Measurements from ENCODE around the gene AVP. TPM values are rescaled to one million over a fixed set of nuclear protein-coding genes. Genes with fewer than 3 reads are reported as not detected.

AVP gene
- total and polyA plus RNA-seq, 8 donors = not detected

GRCh38 chr20:3115190-3116107 lies 30.9 kb upstream of the AVP start:
- TF ChIP-seq CTCF (IDR thresholded peaks at IDR 0.05) = peak; percentile 52 to 73
- DNase-seq (peak in 2 of 4 donors; percentile 35 to 53), ATAC-seq (peak; percentile 69)
- peaks cover 0 to 9% of the 10 kb centered on the region in 2 donors for H3K36me3 ChIP-seq
- no peaks in the 10 kb centered on the region for H3K27me3 ChIP-seq
- intact Hi-C loops (cut with DNase I) = loop anchor here in 1 of 2 donors (10.0 kb wide), 1 partner anchor 61 kb away; no protein-coding TSS in a partner anchor
- H3K27ac ChIP-seq = no peak overlapping the region
- peaks cover 2 to 29% of the 10 kb centered on the region in 2 donors for H3K4me1 ChIP-seq
- H3K4me3 ChIP-seq = no peak overlapping the region
- no peaks in the 10 kb centered on the region for H3K9me3 ChIP-seq

GRCh38 chr20:3111995-3112394 lies 27.5 kb upstream of the AVP start:
- intact Hi-C loops (cut with DNase I) = loop anchor here in 1 of 2 donors (10.0 kb wide), 1 partner anchor 57 kb away; no protein-coding TSS in a partner anchor
- H3K27ac ChIP-seq = no peak overlapping the region
- ATAC-seq (no peak), DNase-seq (no peak)
- no peak overlapping the region for H3K4me3 ChIP-seq
- TF ChIP-seq CTCF (IDR thresholded peaks at IDR 0.05) = no peak
- H3K27me3 ChIP-seq = no peaks in the 10 kb centered on the region
- H3K36me3 ChIP-seq = peaks cover 0 to 31% of the 10 kb centered on the region in 2 donors
- no peaks in the 10 kb centered on the region for H3K9me3 ChIP-seq
- peaks cover 2 to 26% of the 10 kb centered on the region in 2 donors for H3K4me1 ChIP-seq

- H3K27ac ChIP-seq = no peak overlapping the region
- H3K4me3 ChIP-seq = no peak overlapping the region
- DNase-seq (no peak), ATAC-seq (no peak)
- peaks cover 2 to 26% of the 10 kb centered on the region in 2 donors for H3K4me1 ChIP-seq
- no peak for TF ChIP-seq CTCF (IDR thresholded peaks at IDR 0.05)
- intact Hi-C loops (cut with DNase I) = loop anchor here in 1 of 2 donors (10.0 kb wide), 1 partner anchor 57 kb away; no protein-coding TSS in a partner anchor
- peaks cover 0 to 31% of the 10 kb centered on the region in 2 donors for H3K36me3 ChIP-seq
- H3K27me3 ChIP-seq = no peaks in the 10 kb centered on the region
- no peaks in the 10 kb centered on the region for H3K9me3 ChIP-seq
These were observed 27.0 kb upstream of the AVP start for GRCh38 chr20:3111507-3111906.

GRCh38 chr20:3109350-3110302 lies 25.1 kb upstream of the AVP start:
- Histone ChIP-seq H3K36me3 (peaks cover 0 to 27% of the 10 kb centered on the region in 2 donors), H3K4me1 (peaks cover 0 to 14% of the 10 kb centered on the region in 2 donors), H3K27ac (no peak overlapping the region), H3K27me3 (no peaks in the 10 kb centered on the region), H3K4me3 (no peak overlapping the region), H3K9me3 (no peaks in the 10 kb centered on the region)
- ATAC-seq = no peak
- intact Hi-C loops (cut with DNase I) = loop anchor here in 1 of 2 donors (10.0 kb wide), 1 partner anchor 55 kb away; no protein-coding TSS in a partner anchor
- no peak for TF ChIP-seq CTCF (IDR thresholded peaks at IDR 0.05)
- no peak for DNase-seq

Data from left lung (tissue), 10 donors.